GM19043 (cell line): ENCODE measurements around the gene FIG4.
"Not testable (repeated sequence)": the region's sequence is repeated elsewhere in the genome, so short reads cannot be mapped to it uniquely, and the experiment has no call there.

ENCODE experiments used
- ATAC-seq: cut with Tn5 transposase; IDR thresholded peaks from one replicate; pipeline ENCODE4 v1.9.1; 2021; ENCODE audit warnings: low read depth; ENCODE audit not compliant: unreplicated experiment

The FIG4 gene

GRCh38 chr6:109840034-109840433 is 148.9 kb downstream of the FIG4 start:
- ATAC-seq, result no peak

GRCh38 chr6:109840796-109841195 is 149.7 kb downstream of the FIG4 start:
- no peak for ATAC-seq

GRCh38 chr6:109841869-109842268 is 150.8 kb downstream of the FIG4 start:
- no peak for ATAC-seq

- no peak for ATAC-seq
Observed at GRCh38 chr6:109852713-109853112, 161.6 kb downstream of the FIG4 start.

- no peak for ATAC-seq
Observed at GRCh38 chr6:109853426-109853825, 162.3 kb downstream of the FIG4 start.

GRCh38 chr6:109853951-109854350 is 162.9 kb downstream of the FIG4 start:
- ATAC-seq, result no peak

GRCh38 chr6:109854541-109855308 is 163.6 kb downstream of the FIG4 start:
- ATAC-seq, result no peak

- not testable (repeated sequence) for ATAC-seq
Observed at GRCh38 chr6:109855476-109856040, 164.5 kb downstream of the FIG4 start.

- ATAC-seq, result no peak
Observed at GRCh38 chr6:109861946-109862345, 170.8 kb downstream of the FIG4 start.

- no peak for ATAC-seq
Observed at GRCh38 chr6:109864050-109864449, 173.0 kb downstream of the FIG4 start.

- no peak for ATAC-seq
Observed at GRCh38 chr6:109865968-109866367, 174.9 kb downstream of the FIG4 start.

- no peak for ATAC-seq
Observed at GRCh38 chr6:109867009-109867969, 176.2 kb downstream of the FIG4 start.

GRCh38 chr6:109867970-109868358 is 176.9 kb downstream of the FIG4 start:
- no peak for ATAC-seq

- ATAC-seq, result not testable (repeated sequence)
Observed at GRCh38 chr6:109869398-109870088, 178.4 kb downstream of the FIG4 start.

- ATAC-seq, result no peak
Observed at GRCh38 chr6:109870089-109870410, 179.0 kb downstream of the FIG4 start.

GRCh38 chr6:109872549-109872948 is 181.5 kb downstream of the FIG4 start:
- ATAC-seq, result no peak

GRCh38 chr6:109872968-109873545 is 182.0 kb downstream of the FIG4 start:
- ATAC-seq, result no peak

- no peak for ATAC-seq
Observed at GRCh38 chr6:109874086-109874485, 183.0 kb downstream of the FIG4 start.

- no peak for ATAC-seq
Observed at GRCh38 chr6:109874621-109875020, 183.5 kb downstream of the FIG4 start.
